ENCODE results near the gene ANO3. TPM values are rescaled to one million over a fixed set of nuclear protein-coding genes. Genes with fewer than 3 reads are reported as not detected.
"Not testable (repeated sequence)": the region's sequence is repeated elsewhere in the genome, so short reads cannot be mapped to it uniquely, and the experiment has no call there.

ANO3 gene
- total RNA-seq, 1 donor from 2014 or later: not detected

GRCh38 chr11:26572770-26573402 lies 241.0 kb downstream of the ANO3 start:
- no peak for DNase-seq (ENCODE audit: low read depth, low spot score)

- DNase-seq (ENCODE audit: low read depth, low spot score): no peak
These were observed 242.0 kb downstream of the ANO3 start for GRCh38 chr11:26573896-26574295.

GRCh38 chr11:26575946-26576345 lies 244.0 kb downstream of the ANO3 start:
- no peak for DNase-seq (ENCODE audit: low read depth, low spot score)

- DNase-seq (ENCODE audit: low read depth, low spot score): no peak
These were observed 247.2 kb downstream of the ANO3 start for GRCh38 chr11:26578998-26579661.

GRCh38 chr11:26579683-26580082 lies 247.8 kb downstream of the ANO3 start:
- no peak for DNase-seq (ENCODE audit: low read depth, low spot score)

- no peak for DNase-seq (ENCODE audit: low read depth, low spot score)
These were observed 249.0 kb downstream of the ANO3 start for GRCh38 chr11:26580929-26581328.

- no peak for DNase-seq (ENCODE audit: low read depth, low spot score)
These were observed 251.6 kb downstream of the ANO3 start for GRCh38 chr11:26583550-26583949.

- no peak for DNase-seq (ENCODE audit: low read depth, low spot score)
These were observed 252.9 kb downstream of the ANO3 start for GRCh38 chr11:26584818-26585217.

- DNase-seq (ENCODE audit: low read depth, low spot score): no peak
These were observed 255.1 kb downstream of the ANO3 start for GRCh38 chr11:26587073-26587472.

GRCh38 chr11:26593691-26594090 lies 261.8 kb downstream of the ANO3 start:
- no peak for DNase-seq (ENCODE audit: low read depth, low spot score)

GRCh38 chr11:26595207-26595865 lies 263.4 kb downstream of the ANO3 start:
- DNase-seq (ENCODE audit: low read depth, low spot score): not testable (repeated sequence)

GRCh38 chr11:26597049-26597689 lies 265.2 kb downstream of the ANO3 start:
- DNase-seq (ENCODE audit: low read depth, low spot score): not testable (repeated sequence)

GRCh38 chr11:26597899-26598298 lies 266.0 kb downstream of the ANO3 start:
- DNase-seq (ENCODE audit: low read depth, low spot score): no peak

GRCh38 chr11:26599425-26599824 lies 267.5 kb downstream of the ANO3 start:
- no peak for DNase-seq (ENCODE audit: low read depth, low spot score)

GRCh38 chr11:26599876-26600434 lies 268.0 kb downstream of the ANO3 start:
- DNase-seq (ENCODE audit: low read depth, low spot score): no peak

- no peak for DNase-seq (ENCODE audit: low read depth, low spot score)
These were observed 276.0 kb downstream of the ANO3 start for GRCh38 chr11:26607725-26608506.

- DNase-seq (ENCODE audit: low read depth, low spot score): no peak
These were observed 276.7 kb downstream of the ANO3 start for GRCh38 chr11:26608507-26609146.

GRCh38 chr11:26613759-26614158 lies 281.8 kb downstream of the ANO3 start:
- no peak for DNase-seq (ENCODE audit: low read depth, low spot score)

GRCh38 chr11:26618441-26618840 lies 286.5 kb downstream of the ANO3 start:
- no peak for DNase-seq (ENCODE audit: low read depth, low spot score)

- no peak for DNase-seq (ENCODE audit: low read depth, low spot score)
These were observed 288.5 kb downstream of the ANO3 start for GRCh38 chr11:26620282-26621045.

All from pulmonary artery endothelial cell (primary cell).